SK-N-SH (cell line): ENCODE results near the gene MRPL43. TPM values are rescaled to one million over a fixed set of nuclear protein-coding genes. Genes with fewer than 3 reads are reported as not detected.

ENCODE experiments used
- CTCF ChIA-PET: fragments of 300-600, 350-600 bp; formaldehyde crosslinking; extraction: SDS; loops from one replicate; lab custom pipeline; 2021; lab: Yijun Ruan, JAX
- POLR2A ChIA-PET: fragments of 350-600 bp; sonication (Branson Sonifier 250); formaldehyde crosslinking; extraction: SDS; loops from one replicate; lab custom pipeline; 2020; ENCODE audit warnings: antibody characterized with exemption, inconsistent platforms; lab: Yijun Ruan, JAX
- DNase-seq: peaks from one replicate; pipeline ENCODE4 v3.0.0; 2012
- H2AFZ ChIP-seq: fragments of 200-600 bp; sonication (generic); 2 replicates; pipeline ENCODE4 v1.8.1; 2016; ENCODE audit warnings: antibody characterized with exemption, mild to moderate bottlenecking, low read depth
- H3F3A ChIP-seq: fragments of 200-600 bp; sonication (generic); replicated peaks from 2 replicates; pipeline ENCODE3; 2016; ENCODE audit warnings: antibody characterized with exemption, mild to moderate bottlenecking; ENCODE audit not compliant: insufficient read depth
- H3K27ac ChIP-seq, 2 experiments: fragments of 200-500 bp in 1 of 2; fragments of 200-600 bp in 1 of 2; sonication (Bioruptor generic) in 1 of 2; sonication (generic), shearing (Covaris generic) in 1 of 2; 2 replicates each; pipeline versions ENCODE4 v1.5.1 to v1.6.1; 2014 to 2016; ENCODE audit warnings: low read depth in 2 of 2, inconsistent platforms in 1 of 2, low read length in 1 of 2, mild to moderate bottlenecking in 1 of 2, mixed read lengths in 1 of 2
- H3K27me3 ChIP-seq: fragments of 200-600 bp; sonication (generic), shearing (Covaris generic); 2 replicates; pipeline ENCODE4 v1.6.1; 2016; ENCODE audit warnings: mixed run types; ENCODE audit not compliant: insufficient read depth
- H3K36me3 ChIP-seq, 2 experiments: fragments of 200-500 bp in 1 of 2; fragments of 200-600 bp in 1 of 2; sonication (Bioruptor generic) in 1 of 2; sonication (generic) in 1 of 2; replicated peaks in 1 of 2; 2 replicates each; pipeline versions ENCODE3 to v1.5.1; 2014 to 2016; ENCODE audit warnings: low read length in 1 of 2, mild to moderate bottlenecking in 1 of 2; ENCODE audit not compliant: insufficient read depth in 2 of 2, control insufficient read depth in 1 of 2
- H3K4me1 ChIP-seq, 2 experiments: fragments of 200-500 bp in 1 of 2; fragments of 200-600 bp in 1 of 2; sonication (Bioruptor generic) in 1 of 2; sonication (generic), shearing (Covaris generic) in 1 of 2; 2 replicates each; pipeline versions ENCODE4 v1.5.1 to v1.6.1; 2014 to 2016; ENCODE audit warnings: low read depth in 1 of 2, low read length in 1 of 2, mixed run types in 1 of 2; ENCODE audit not compliant: insufficient read depth in 2 of 2, control insufficient read depth in 1 of 2
- H3K4me2 ChIP-seq: fragments of 200-600 bp; sonication (generic), shearing (Covaris generic); 2 replicates; pipeline ENCODE4 v1.6.1; 2017; ENCODE audit warnings: mixed run types
- H3K4me3 ChIP-seq, 2 experiments: fragments of 200-500 bp in 1 of 2; fragments of 200-600 bp in 1 of 2; sonication (Bioruptor generic) in 1 of 2; sonication (generic), shearing (Covaris generic) in 1 of 2; 2 replicates each; pipeline versions ENCODE4 v1.5.1 to v1.8.1; 2014 to 2016; ENCODE audit warnings: low read depth in 2 of 2, inconsistent platforms in 1 of 2, low read length in 1 of 2, mild to moderate bottlenecking in 1 of 2, mixed read lengths in 1 of 2, moderate library complexity in 1 of 2
- H3K79me2 ChIP-seq: fragments of 200-600 bp; sonication (generic); 2 replicates; pipeline ENCODE4 v1.8.1; 2017; ENCODE audit warnings: mild to moderate bottlenecking; ENCODE audit not compliant: insufficient read depth
- H3K9ac ChIP-seq: fragments of 200-600 bp; sonication (generic); 2 replicates; pipeline ENCODE4 v1.6.1; 2017; ENCODE audit warnings: mixed run types
- H3K9me2 ChIP-seq: fragments of 200-600 bp; sonication (generic); 2 replicates; pipeline ENCODE4 v1.6.1; 2017; ENCODE audit warnings: mixed run types
- H3K9me3 ChIP-seq: fragments of 200-600 bp; sonication (generic); 2 replicates; pipeline ENCODE4 v1.6.1; 2017; ENCODE audit warnings: mixed run types, mild to moderate bottlenecking, moderate library complexity
- H4K20me1 ChIP-seq: fragments of 200-600 bp; sonication (generic); 2 replicates; pipeline ENCODE4 v1.6.1; 2017; ENCODE audit warnings: mild to moderate bottlenecking, mixed run types; ENCODE audit not compliant: insufficient read depth
- ELF1 ChIP-seq: IDR thresholded peaks from 2 replicates; pipeline ENCODE4 v1.4.0; 2012
- EZH2phosphoT487 ChIP-seq: fragments of 200-600 bp; sonication (generic); IDR thresholded peaks from 2 replicates; pipeline ENCODE4 v1.6.1; 2017; ENCODE audit warnings: low read depth, mixed run types, mild to moderate bottlenecking, antibody characterized with exemption, moderate library complexity, borderline replicate concordance
- FOSL2 ChIP-seq: IDR thresholded peaks from 2 replicates; pipeline ENCODE4 v1.4.0; 2012; ENCODE audit warnings: low read depth, mild to moderate bottlenecking, moderate library complexity, borderline replicate concordance
- FOXJ3 ChIP-seq: sonication (generic); formaldehyde crosslinking; IDR thresholded peaks from 2 replicates; pipeline ENCODE4 v1.5.1; 2020; ENCODE audit warnings: mild to moderate bottlenecking, missing genetic modification reagents
- GABPA ChIP-seq: IDR thresholded peaks from 2 replicates; pipeline ENCODE4 v1.4.0; 2012; ENCODE audit warnings: low read depth, mild to moderate bottlenecking
- GATA2 ChIP-seq: sonication (generic); formaldehyde crosslinking; IDR thresholded peaks from 2 replicates; pipeline ENCODE4 v1.5.0; 2020; ENCODE audit warnings: mild to moderate bottlenecking, missing genetic modification reagents
- MXI1 ChIP-seq: IDR thresholded peaks from 2 replicates; pipeline ENCODE4 v1.6.1; 2012; ENCODE audit warnings: mild to moderate bottlenecking, low read depth, low read length, improper control_type of control experiment
- NFIC ChIP-seq: IDR thresholded peaks from 2 replicates; pipeline ENCODE4 v1.4.0; 2012; ENCODE audit warnings: borderline replicate concordance
- PBX3 ChIP-seq: IDR thresholded peaks from 2 replicates; pipeline ENCODE4; 2012
- POLR2AphosphoS5 ChIP-seq: IDR thresholded peaks from 2 replicates; pipeline ENCODE4 v1.6.1; 2012; ENCODE audit warnings: low read depth, low read length
- RCOR1 ChIP-seq: fragments of 150-350 bp; IDR thresholded peaks from 2 replicates; pipeline ENCODE4 v1.6.1; 2017; ENCODE audit warnings: antibody characterized with exemption, low read length
- RXRA ChIP-seq: IDR thresholded peaks from 2 replicates; pipeline ENCODE4 v1.4.0; 2012; ENCODE audit warnings: low read depth, mild to moderate bottlenecking, borderline replicate concordance
- TCF12 ChIP-seq: IDR thresholded peaks from 2 replicates; pipeline ENCODE4 v1.4.0; 2012
- TEAD4 ChIP-seq: IDR thresholded peaks from 2 replicates; pipeline ENCODE4 v1.4.0; 2012; ENCODE audit warnings: mild to moderate bottlenecking, borderline replicate concordance; ENCODE audit not compliant: insufficient read depth
- USF1 ChIP-seq: IDR thresholded peaks from 2 replicates; pipeline ENCODE4 v1.4.0; 2012; ENCODE audit warnings: low read depth, borderline replicate concordance
- WGBS: methylation state at CpG from one replicate; pipeline ENCODE4 v1.1.6; 2017; ENCODE audit warnings: low lambda C conversion rate; 5-methylcytosine and 5-hydroxymethylcytosine counted together
- polyA plus RNA-seq, 3 experiments: library from polyadenylated mRNA; depleted of rRNA; stranded (reverse); fragments of >200 nt; gene quantifications; 2 replicates each; pipeline ENCODE4 v1.2.3, GENCODE V29; 2012
- TF ChIP-seq, protein P1 (sequence below): fragments of 200-600 bp; sonication (generic); IDR thresholded peaks from 2 replicates; pipeline ENCODE4 v1.6.1; 2017; ENCODE audit warnings: antibody characterized with exemption, mild to moderate bottlenecking, moderate library complexity
- TF ChIP-seq, protein P2 (sequence below): fragments of 150-350 bp; IDR thresholded peaks from 2 replicates; pipeline ENCODE4 v1.6.1; 2016; ENCODE audit warnings: mild to moderate bottlenecking, low read depth, low read length

Gene MRPL43
- polyA plus RNA-seq, 1 of the 3 experiments (the other 2 are of a cell fraction) = 208 TPM

DNA sequence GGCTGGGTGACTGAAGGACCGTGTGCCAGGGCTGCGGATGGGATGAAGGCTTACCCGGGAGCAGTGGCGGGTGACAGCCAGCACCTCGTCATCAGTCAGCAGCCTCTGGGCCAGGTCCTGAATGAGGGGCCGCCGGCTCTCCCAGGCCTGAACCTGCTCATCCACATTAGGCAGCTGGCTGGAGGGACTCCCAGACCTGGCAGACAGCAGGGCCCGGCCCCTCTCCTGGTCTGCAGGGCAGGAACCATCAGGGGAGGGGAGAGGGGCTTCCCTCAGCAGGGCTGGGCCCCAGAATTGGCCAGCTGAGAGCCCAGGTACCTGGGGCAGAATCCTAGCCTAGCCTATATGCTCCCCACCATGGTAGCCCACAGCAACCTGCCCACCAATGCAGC is 28.3 kb upstream of the MRPL43 start:
- WGBS = 88% methylated on average over 5 of the region's 8 CpGs
- ChIA-PET CTCF (interaction anchor here (0.6 to 7.2 kb wide), 10 partner anchors 14 to 321 kb away, joined by 3 to 443 read pairs (median 33); partner anchors contain the start of genes LZTS2, MRPL43, PDZD7 and SFXN3), POLR2A (interaction anchor here (1.3 kb wide), 1 partner anchor 18 kb away, joined by 5 read pairs; no protein-coding TSS in a partner anchor)
- Histone ChIP-seq H3K27ac (peak overlapping the region in 1 of 2 experiments; percentile 13; a peak in 1 of 4 replicates), H3K4me3 (no peak overlapping the region), H3K4me1 (peaks cover 8 to 19% of the 10 kb centered on the region in 2 experiments; a peak in 3 of 4 replicates), H3K36me3 (no peaks in the 10 kb centered on the region), H3K9ac (no peak overlapping the region), H3K27me3 (no peaks in the 10 kb centered on the region), H3K79me2 (no peaks in the 10 kb centered on the region), H3F3A (peaks cover 18% of the 10 kb centered on the region), H3K4me2 (no peak overlapping the region), H3K9me3 (no peaks in the 10 kb centered on the region), H2AFZ (no peak overlapping the region), H3K9me2 (no peaks in the 10 kb centered on the region), H4K20me1 (no peaks in the 10 kb centered on the region)
- no peak for DNase-seq
- TF ChIP-seq EZH2phosphoT487 (no peak), MXI1 (no peak), USF1 (no peak), TEAD4 (no peak), NFIC (no peak), RXRA (no peak), GABPA (no peak)
- TF ChIP-seq, protein P1, sequence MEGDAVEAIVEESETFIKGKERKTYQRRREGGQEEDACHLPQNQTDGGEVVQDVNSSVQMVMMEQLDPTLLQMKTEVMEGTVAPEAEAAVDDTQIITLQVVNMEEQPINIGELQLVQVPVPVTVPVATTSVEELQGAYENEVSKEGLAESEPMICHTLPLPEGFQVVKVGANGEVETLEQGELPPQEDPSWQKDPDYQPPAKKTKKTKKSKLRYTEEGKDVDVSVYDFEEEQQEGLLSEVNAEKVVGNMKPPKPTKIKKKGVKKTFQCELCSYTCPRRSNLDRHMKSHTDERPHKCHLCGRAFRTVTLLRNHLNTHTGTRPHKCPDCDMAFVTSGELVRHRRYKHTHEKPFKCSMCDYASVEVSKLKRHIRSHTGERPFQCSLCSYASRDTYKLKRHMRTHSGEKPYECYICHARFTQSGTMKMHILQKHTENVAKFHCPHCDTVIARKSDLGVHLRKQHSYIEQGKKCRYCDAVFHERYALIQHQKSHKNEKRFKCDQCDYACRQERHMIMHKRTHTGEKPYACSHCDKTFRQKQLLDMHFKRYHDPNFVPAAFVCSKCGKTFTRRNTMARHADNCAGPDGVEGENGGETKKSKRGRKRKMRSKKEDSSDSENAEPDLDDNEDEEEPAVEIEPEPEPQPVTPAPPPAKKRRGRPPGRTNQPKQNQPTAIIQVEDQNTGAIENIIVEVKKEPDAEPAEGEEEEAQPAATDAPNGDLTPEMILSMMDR = no peak

DNA sequence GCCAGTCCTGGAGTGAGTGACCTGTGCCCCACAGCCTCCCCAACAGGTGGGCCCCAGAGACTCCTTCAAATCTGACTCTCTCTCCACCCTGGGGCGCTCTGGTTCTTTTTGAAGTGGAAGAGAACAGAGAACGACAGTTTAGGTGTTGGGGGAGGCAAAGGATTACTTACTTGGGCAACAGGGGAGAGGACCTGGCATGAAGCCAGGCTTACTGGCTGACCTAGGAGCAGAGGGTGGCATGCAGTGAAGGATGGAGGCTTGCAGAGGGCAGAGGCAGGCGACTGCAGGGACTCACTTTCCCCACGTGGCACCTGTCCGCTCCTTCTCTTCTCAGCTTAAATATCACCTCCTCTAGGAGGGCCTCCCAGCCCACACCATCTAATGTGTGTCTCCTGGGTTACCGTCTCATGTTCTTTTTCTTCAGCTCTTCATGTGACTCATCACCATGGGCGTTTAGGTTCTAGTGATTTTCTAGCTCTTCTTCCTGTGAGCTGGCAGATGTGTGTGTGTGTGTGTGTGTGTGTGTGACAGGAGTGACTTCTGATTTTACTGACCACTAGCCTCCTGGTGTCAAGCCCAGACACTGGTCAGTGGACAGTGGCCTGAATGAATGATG is 27.8 kb upstream of the MRPL43 start:
- H3K4me2 ChIP-seq = peak overlapping the region; percentile 34
- 42% methylated on average over 6 of the region's 7 CpGs for WGBS

More for the DNA sequence above, 27.8 kb upstream of the MRPL43 start:
- Histone ChIP-seq H3K4me3 (no peak overlapping the region), H3K79me2 (no peaks in the 10 kb centered on the region), H3K9me2 (no peaks in the 10 kb centered on the region), H3K36me3 (no peaks in the 10 kb centered on the region), H2AFZ (no peak overlapping the region), H3K27ac (peak overlapping the region in 1 of 2 experiments; percentile 13; a peak in 1 of 4 replicates), H3K27me3 (no peaks in the 10 kb centered on the region), H3K9me3 (no peaks in the 10 kb centered on the region), H4K20me1 (no peaks in the 10 kb centered on the region), H3K9ac (no peak overlapping the region), H3K4me1 (peaks cover 8 to 19% of the 10 kb centered on the region in 2 experiments; a peak in 3 of 4 replicates), H3F3A (peaks cover 18% of the 10 kb centered on the region)
- no peak for DNase-seq
- POLR2A ChIA-PET = interaction anchor here (1.3 to 1.4 kb wide), 3 partner anchors 17 to 28 kb away, joined by 3 to 8 read pairs (median 5); no protein-coding TSS in a partner anchor
- no peak for TF ChIP-seq RCOR1
- TF ChIP-seq, protein P2, sequence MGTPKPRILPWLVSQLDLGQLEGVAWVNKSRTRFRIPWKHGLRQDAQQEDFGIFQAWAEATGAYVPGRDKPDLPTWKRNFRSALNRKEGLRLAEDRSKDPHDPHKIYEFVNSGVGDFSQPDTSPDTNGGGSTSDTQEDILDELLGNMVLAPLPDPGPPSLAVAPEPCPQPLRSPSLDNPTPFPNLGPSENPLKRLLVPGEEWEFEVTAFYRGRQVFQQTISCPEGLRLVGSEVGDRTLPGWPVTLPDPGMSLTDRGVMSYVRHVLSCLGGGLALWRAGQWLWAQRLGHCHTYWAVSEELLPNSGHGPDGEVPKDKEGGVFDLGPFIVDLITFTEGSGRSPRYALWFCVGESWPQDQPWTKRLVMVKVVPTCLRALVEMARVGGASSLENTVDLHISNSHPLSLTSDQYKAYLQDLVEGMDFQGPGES = no peak
- no peak for TF ChIP-seq GABPA
- TF ChIP-seq FOSL2 = peak; percentile 75; the same call in 1 of the 2 replicates
- no peak for TF ChIP-seq ELF1
- no peak for TF ChIP-seq FOXJ3 (CRISPR knock-in tag)
- TF ChIP-seq RXRA = no peak
- no peak for TF ChIP-seq TEAD4
- no peak for TF ChIP-seq POLR2AphosphoS5
- TF ChIP-seq NFIC = peak; percentile 52
- peak; percentile 43; the same call in 1 of the 2 replicates for TF ChIP-seq TCF12
- TF ChIP-seq PBX3 = peak; percentile 52
- no peak for TF ChIP-seq GATA2 (CRISPR knock-in tag)
- CTCF ChIA-PET = interaction anchor here (0.5 to 7.2 kb wide), 28 partner anchors 15 to 394 kb away, joined by 3 to 443 read pairs (median 4); partner anchors contain the start of genes LZTS2, MRPL43, PDZD7 and SEMA4G
